ENCODE measurements around the gene DLX5. TPM values are rescaled to one million over a fixed set of nuclear protein-coding genes. Genes with fewer than 3 reads are reported as not detected.

Gene DLX5
- total and polyA plus RNA-seq, 8 donors = 0.23 to 11.7 TPM; not detected in 6

DNA sequence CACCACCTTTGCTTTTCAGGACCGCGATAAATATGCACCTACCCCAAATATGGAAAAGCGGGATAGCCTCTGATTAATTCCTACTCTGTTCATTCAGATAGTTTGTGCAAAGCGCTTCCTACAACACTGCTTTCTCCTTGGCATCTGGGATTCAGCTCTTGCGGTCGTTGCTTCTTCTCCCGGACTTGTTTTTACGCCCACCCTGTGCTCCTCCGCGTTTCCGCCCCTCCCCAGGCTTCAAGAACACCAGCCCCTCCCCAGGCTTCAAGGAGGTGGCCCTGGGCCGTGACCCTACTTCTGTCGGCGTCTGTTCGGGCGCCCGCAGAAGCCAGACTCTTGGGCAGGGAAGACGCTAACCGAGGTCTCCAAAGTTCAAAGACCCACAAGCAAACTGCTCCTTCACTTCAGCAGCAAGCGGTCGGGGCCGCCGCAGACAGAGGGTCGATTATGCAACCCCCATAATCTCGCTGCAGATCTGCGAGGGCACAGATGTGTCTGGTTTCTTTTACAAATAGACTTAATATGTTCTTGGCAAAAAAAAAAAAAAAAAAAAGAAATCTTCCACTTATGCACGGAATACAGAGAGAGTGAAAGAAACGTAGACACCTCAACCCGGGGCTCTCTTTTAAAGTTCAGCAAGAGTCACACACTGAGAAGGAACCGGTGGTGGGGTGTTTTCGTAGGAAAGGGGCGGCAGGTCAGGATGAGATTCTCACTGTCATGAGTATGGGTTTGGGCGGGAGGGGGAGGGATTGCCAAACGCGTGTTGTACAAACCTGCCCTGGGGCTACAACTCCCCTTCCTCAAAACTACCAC lies 1.9 kb downstream of the DLX5 start:
- peaks cover 58 to 100% (median 97%) of the 10 kb centered on the region in 3 donors for H3K27me3 ChIP-seq
- H3K4me3 ChIP-seq = no peak overlapping the region

DNA sequence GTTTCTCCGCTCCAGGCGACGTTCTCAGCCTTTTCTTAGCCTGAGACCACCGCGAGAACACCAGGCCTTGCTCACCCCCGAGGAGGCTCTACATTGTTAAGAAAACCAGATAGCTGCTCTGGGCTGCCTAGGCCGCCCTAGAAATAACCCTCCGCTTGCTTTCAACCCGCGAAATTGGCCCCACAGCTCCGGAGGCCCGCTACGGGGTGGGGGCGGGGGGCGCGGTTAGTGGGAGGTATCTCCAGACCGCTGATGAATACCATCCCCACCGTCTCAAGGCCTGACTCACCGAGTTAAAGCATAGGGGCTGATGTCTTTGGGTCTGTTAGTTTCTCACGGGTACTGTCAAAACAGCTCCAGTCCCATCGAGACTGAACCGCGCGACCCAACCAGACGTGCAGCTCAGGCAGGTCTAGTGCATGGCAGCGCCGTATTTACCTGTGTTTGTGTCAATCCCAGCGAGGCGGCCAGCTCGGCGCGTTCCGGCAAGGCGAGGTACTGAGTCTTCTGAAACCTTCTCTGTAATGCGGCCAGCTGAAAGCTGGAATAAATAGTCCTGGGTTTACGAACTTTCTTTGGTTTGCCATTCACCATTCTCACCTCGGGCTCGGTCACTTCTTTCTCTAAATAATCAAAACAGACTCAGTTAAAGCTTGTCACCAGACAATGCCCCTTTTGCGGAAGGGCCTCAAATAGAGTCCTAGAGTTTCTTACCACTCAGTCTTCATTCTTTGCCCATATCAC lies 2.7 kb downstream of the DLX5 start:
- 14 to 26% (median 16%) methylated on average over 22 to 39 of the region's 39 CpGs for WGBS, 5 donors
- DNase-seq = peak in 1 of 2 donors; percentile 56
- Histone ChIP-seq H3K27ac (no peak overlapping the region), H3K4me1 (peaks cover 12 to 79% (median 63%) of the 10 kb centered on the region in 4 donors), H3K27me3 (peaks cover 65 to 100% (median 100%) of the 10 kb centered on the region in 3 donors), H3K9me3 (peaks cover 0 to 7% (median 0%) of the 10 kb centered on the region in 4 donors), H3K4me3 (no peak overlapping the region), H3K36me3 (no peaks in the 10 kb centered on the region)
- no peak for TF ChIP-seq POLR2A (IDR thresholded peaks at IDR 0.05)
- TF ChIP-seq POLR2AphosphoS5 (IDR thresholded peaks at IDR 0.05) = no peak
- TF ChIP-seq, protein P1, sequence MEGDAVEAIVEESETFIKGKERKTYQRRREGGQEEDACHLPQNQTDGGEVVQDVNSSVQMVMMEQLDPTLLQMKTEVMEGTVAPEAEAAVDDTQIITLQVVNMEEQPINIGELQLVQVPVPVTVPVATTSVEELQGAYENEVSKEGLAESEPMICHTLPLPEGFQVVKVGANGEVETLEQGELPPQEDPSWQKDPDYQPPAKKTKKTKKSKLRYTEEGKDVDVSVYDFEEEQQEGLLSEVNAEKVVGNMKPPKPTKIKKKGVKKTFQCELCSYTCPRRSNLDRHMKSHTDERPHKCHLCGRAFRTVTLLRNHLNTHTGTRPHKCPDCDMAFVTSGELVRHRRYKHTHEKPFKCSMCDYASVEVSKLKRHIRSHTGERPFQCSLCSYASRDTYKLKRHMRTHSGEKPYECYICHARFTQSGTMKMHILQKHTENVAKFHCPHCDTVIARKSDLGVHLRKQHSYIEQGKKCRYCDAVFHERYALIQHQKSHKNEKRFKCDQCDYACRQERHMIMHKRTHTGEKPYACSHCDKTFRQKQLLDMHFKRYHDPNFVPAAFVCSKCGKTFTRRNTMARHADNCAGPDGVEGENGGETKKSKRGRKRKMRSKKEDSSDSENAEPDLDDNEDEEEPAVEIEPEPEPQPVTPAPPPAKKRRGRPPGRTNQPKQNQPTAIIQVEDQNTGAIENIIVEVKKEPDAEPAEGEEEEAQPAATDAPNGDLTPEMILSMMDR (IDR thresholded peaks at IDR 0.05) = no peak
- no peak for TF ChIP-seq EP300 (IDR thresholded peaks at IDR 0.05)
- intact Hi-C loops (cut with DNase I; ENCODE audit: low total_unique reads) = loop anchor here (10.0 kb wide), 1 partner anchor 1107 kb away; no protein-coding TSS in a partner anchor

More for the DNA sequence above, 1.9 kb downstream of the DLX5 start:
- no peak overlapping the region for H3K27ac ChIP-seq
- H3K36me3 ChIP-seq = no peaks in the 10 kb centered on the region
- intact Hi-C loops (cut with DNase I; ENCODE audit: low total_unique reads) = loop anchor here (10.0 kb wide), 1 partner anchor 1108 kb away; no protein-coding TSS in a partner anchor
- TF ChIP-seq POLR2AphosphoS5 (IDR thresholded peaks at IDR 0.05) (no peak), EP300 (IDR thresholded peaks at IDR 0.05) (no peak), POLR2A (IDR thresholded peaks at IDR 0.05) (no peak)
- TF ChIP-seq, protein P1 (IDR thresholded peaks at IDR 0.05) = no peak
- 6 to 10% (median 7%) methylated on average over 27 to 35 of the region's 35 CpGs for WGBS, 5 donors
- H3K9me3 ChIP-seq = peaks cover 0 to 7% (median 0%) of the 10 kb centered on the region in 4 donors
- H3K4me1 ChIP-seq = peaks cover 20 to 79% (median 63%) of the 10 kb centered on the region in 4 donors
- no peak for DNase-seq

DNA sequence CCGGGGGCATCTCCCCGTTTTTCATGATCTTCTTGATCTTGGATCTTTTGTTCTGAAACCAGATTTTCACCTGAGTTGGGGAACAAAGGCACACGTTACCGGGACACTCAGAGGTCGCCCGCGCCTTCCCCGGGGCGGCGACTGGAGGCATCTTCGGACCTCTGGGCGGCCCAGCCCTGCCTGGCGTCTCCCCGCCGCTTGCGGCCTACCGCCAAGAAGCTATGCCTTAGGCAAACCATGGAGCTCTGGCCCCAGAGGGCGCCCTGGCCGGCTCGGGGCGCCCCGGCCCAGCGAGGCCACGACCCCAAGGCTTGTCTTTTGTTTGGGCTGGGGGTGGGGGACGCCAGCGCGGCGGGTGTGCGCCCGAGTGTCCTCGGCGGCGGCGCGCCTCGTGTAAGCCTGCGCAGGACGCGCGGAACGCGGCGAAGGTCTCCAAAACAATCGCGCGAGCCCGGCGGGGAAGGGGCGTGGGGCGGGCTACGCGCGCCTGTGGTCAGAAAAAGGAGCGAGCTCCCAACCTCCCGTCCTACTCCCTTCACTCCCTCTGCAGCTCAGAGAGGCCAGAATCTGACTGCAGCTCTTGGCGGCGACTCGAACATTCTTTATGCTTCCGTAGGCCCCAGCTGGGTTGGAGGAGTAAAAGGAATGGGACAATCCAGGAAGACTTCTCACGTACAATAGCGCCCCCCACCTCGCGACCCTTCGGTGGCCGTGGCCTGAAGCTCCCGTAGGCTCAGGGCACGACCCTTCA lies 3.5 kb downstream of the DLX5 start:
- Histone ChIP-seq H3K27me3 (peaks cover 65 to 100% (median 100%) of the 10 kb centered on the region in 3 donors), H3K36me3 (no peaks in the 10 kb centered on the region), H3K4me1 (peaks cover 9 to 79% (median 63%) of the 10 kb centered on the region in 4 donors), H3K27ac (no peak overlapping the region), H3K9me3 (peaks cover 0 to 7% (median 0%) of the 10 kb centered on the region in 4 donors), H3K4me3 (no peak overlapping the region)
- WGBS, 5 donors = 8 to 16% (median 9%) methylated on average over 31 to 67 of the region's 67 CpGs
- no peak for DNase-seq
- TF ChIP-seq, protein P1 (IDR thresholded peaks at IDR 0.05) = no peak
- TF ChIP-seq POLR2AphosphoS5 (IDR thresholded peaks at IDR 0.05) (no peak), EP300 (IDR thresholded peaks at IDR 0.05) (no peak), POLR2A (IDR thresholded peaks at IDR 0.05) (no peak)
- intact Hi-C loops (cut with DNase I; ENCODE audit: low total_unique reads) = loop anchor here (10.0 kb wide), 1 partner anchor 1106 kb away; no protein-coding TSS in a partner anchor
